ENCODE data around the gene ZNF879. TPM values are rescaled to one million over a fixed set of nuclear protein-coding genes. Genes with fewer than 3 reads are reported as not detected.
A peak's percentile ranks its signal among the peaks of the same experiment; 100 is the strongest.

The ZNF879 gene
- total RNA-seq (2011; cell fraction: chromatin; rRNA removed; ENCODE audit: low replicate concordance), result 2.1 and 2.3 TPM in 2 replicates
- total RNA-seq (2011; cell fraction: nucleolus; rRNA removed), result 1.7 and 3.0 TPM in 2 replicates
- total RNA-seq (2011; cell fraction: nucleoplasm; rRNA removed), result 2.6 and 3.9 TPM in 2 replicates
- total RNA-seq (2014; rRNA removed) (0.27 and 0.65 TPM in 2 replicates), total RNA-seq (2014; rRNA removed; fragmentation: Illumina TruSeq; extraction: Trizol) (0.51 and 0.77 TPM in 2 replicates), total RNA-seq (2015; rRNA removed; fragmentation: Illumina TruSeq; extraction: Trizol) (0.80 and 0.90 TPM in 2 replicates), total RNA-seq (2021) (0.18 and 0.63 TPM in 2 replicates), polyA plus RNA-seq (2011; rRNA removed) (0.33 TPM in 1 of 2 replicates, not detected in the other), polyA plus RNA-seq (2014; fragmentation: Illumina TruSeq; extraction: Trizol) (0.37 and 0.48 TPM in 2 replicates), polyA plus RNA-seq (2014; fragmentation: Nextera tagmentation; extraction: Ambion mirVana) (under 1 TPM; 0.01 to 0.04 TPM), polyA plus RNA-seq (2014; rRNA removed) (0.37 and 0.49 TPM in 2 replicates), polyA minus RNA-seq (2011; rRNA and poly(A)+ RNA removed) (0.24 and 0.91 TPM in 2 replicates), Bru-seq, nascent RNA (percentile 42 among the genes with signal in this experiment), BruChase-seq, experiment 1, labeled RNA remaining after a 2-hour chase (percentile 34 among the genes with signal in this experiment), BruChase-seq, experiment 2, labeled RNA remaining after a 6-hour chase (percentile 25 among the genes with signal in this experiment)
- 0.19 TPM in 1 of 2 replicates, not detected in the other for polyA plus RNA-seq (2011; cell fraction: cytosol; rRNA removed)
- 0.41 and 1.2 TPM in 2 replicates for polyA plus RNA-seq (2011; cell fraction: nucleus; rRNA removed)
- polyA plus RNA-seq (2012), result 0.29 and 0.68 TPM in 2 replicates
- polyA minus RNA-seq (2011; cell fraction: cytosol; rRNA and poly(A)+ RNA removed), result not detected in 2 replicates
- polyA minus RNA-seq (2011; cell fraction: nucleus; rRNA and poly(A)+ RNA removed), result 0.22 and 1.1 TPM in 2 replicates
- long read RNA-seq, experiment 1, partial matches to known transcripts, result 0 of 1 reads
- long read RNA-seq, experiment 1, other reads (novel, unspliced or antisense), result 0 of 1 reads
- long read RNA-seq, experiment 2, partial matches to known transcripts, result 0 of 2 reads
- long read RNA-seq, experiment 2, other reads (novel, unspliced or antisense), result 1 of 2 reads
- long read RNA-seq, experiment 3, result 0 reads

DNA sequence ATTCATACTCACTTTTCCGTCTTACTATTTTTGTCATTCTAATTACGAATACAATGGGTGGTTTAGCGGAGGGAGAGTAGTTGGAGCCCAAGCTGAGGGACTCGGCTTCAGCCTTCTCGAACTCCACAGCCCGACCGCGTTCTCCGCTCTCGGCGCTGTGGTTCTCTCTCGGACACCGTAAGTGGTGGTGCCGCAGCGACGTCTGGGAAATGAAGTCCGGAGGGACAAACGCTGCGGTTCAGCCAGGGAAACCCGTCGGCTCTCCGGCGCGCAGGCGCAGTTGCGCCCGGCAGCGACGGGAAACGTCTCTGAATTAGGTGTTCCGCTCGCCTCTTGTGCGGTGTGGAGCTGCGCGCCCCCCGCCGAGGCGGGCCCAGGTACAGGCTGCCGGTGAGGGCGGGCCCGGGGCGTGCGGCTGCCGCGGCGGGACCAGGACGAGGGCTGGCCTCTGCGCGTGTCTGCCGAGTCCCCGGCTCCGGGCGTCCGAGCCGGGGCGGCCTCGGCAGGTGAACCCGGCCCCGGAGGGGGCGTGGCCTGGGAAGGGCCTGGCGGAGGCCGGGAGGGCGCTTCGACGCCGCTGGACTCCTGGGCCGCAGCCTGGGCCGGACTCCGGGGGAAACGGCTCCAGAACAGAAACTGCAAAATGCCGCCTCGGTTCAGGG lies at the start of gene ZNF879:
Gene ZNF879 (plus strand): TSS at position 277 of the 662 bp plus-strand sequence. CDS start 1,201 bp downstream, outside the sequence.
- peak; percentile 73 to 81 (median 74) for DNase-seq (ENCODE audit: extremely low read depth in 1 of 4, low spot score in 3 of 4)
- ChIA-PET POLR2A (interaction anchor here (0.6 kb wide), 1 partner anchor 42 kb away, joined by 4 read pairs; no protein-coding TSS in a partner anchor), CTCF (ENCODE audit: low intra/inter-chr PET ratio) (no interaction called here)
- Histone ChIP-seq H3K9me3 (replicated peaks; ENCODE audit: control insufficient read depth, insufficient read depth, low read depth, low read length) (no peaks in the 10 kb centered on the region; the same call in 1 of the 2 replicates), H3K79me2 (ENCODE audit: control insufficient read depth, insufficient read depth, low read length) (no peaks in the 10 kb centered on the region), H3K9ac (ENCODE audit: insufficient read depth in 1 of 2, low read depth in 2 of 2, low read length in 2 of 2) (peak within 1 kb of the TSS; percentile 39 to 86; a peak in 3 of 4 replicates), H3K27me3 (ENCODE audit: control insufficient read depth in 2 of 2, insufficient read depth in 2 of 2, low read length in 2 of 2) (no peaks in the 10 kb centered on the region), H4K20me1 (replicated peaks; ENCODE audit: control insufficient read depth, insufficient read depth, low read length) (no peaks in the 10 kb centered on the region), H3K36me3 (ENCODE audit: control insufficient read depth, insufficient read depth, low read length) (no peaks in the 10 kb centered on the region), H2AFZ (ENCODE audit: low read depth, low read length) (peak within 1 kb of the TSS; percentile 81), H3K27ac (ENCODE audit: extremely low read depth, low read depth, low read length) (peak within 1 kb of the TSS; percentile 49; the same call in 2 of the 3 replicates), H3K9me1 (ENCODE audit: control insufficient read depth, insufficient read depth, low read length) (no peaks in the 10 kb centered on the region), H3K4me3 (peak within 1 kb of the TSS; percentile 48), H3K4me2 (ENCODE audit: insufficient read depth, low read length) (peak within 1 kb of the TSS; percentile 53), H3K4me1 (replicated peaks in 1 of 2; ENCODE audit: control insufficient read depth in 2 of 2, insufficient read depth in 2 of 2, low read length in 2 of 2) (peaks cover 0 to 7% of the 10 kb centered on the region in 2 experiments; a peak in 2 of 5 replicates)
- intact Hi-C loops (cut with micrococcal nuclease), result no loop called here
- peak; percentile 98 for ATAC-seq
- in situ Hi-C loops (cut with MboI), result no loop called here
- no TSS peak for BruUV-seq (replicated peaks)
- FAIRE-seq, result peak; percentile 80
- 14% methylated on average over 51 of the region's 72 CpGs for WGBS (ENCODE audit: insufficient coverage, low coverage, missing lambda C conversion rate)
- peak; percentile 67 for TF ChIP-seq CREM (IDR thresholded peaks at IDR 0.05; ENCODE audit: low read depth)
- TF ChIP-seq, protein P1, sequence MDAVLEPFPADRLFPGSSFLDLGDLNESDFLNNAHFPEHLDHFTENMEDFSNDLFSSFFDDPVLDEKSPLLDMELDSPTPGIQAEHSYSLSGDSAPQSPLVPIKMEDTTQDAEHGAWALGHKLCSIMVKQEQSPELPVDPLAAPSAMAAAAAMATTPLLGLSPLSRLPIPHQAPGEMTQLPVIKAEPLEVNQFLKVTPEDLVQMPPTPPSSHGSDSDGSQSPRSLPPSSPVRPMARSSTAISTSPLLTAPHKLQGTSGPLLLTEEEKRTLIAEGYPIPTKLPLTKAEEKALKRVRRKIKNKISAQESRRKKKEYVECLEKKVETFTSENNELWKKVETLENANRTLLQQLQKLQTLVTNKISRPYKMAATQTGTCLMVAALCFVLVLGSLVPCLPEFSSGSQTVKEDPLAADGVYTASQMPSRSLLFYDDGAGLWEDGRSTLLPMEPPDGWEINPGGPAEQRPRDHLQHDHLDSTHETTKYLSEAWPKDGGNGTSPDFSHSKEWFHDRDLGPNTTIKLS (IDR thresholded peaks at IDR 0.05; ENCODE audit: borderline replicate concordance, low read depth), result peak; percentile 57; the same call in 1 of the 2 replicates
- no peak for TF ChIP-seq PHB2 (IDR thresholded peaks at IDR 0.05; ENCODE audit: low read depth)
- no peak for TF ChIP-seq ZNF354B (CRISPR knock-in tag; IDR thresholded peaks at IDR 0.05)
- peak; percentile 64 to 69; a peak in 3 of 4 replicates for TF ChIP-seq SIX5 (IDR thresholded peaks at IDR 0.05; ENCODE audit: borderline replicate concordance in 1 of 2, insufficient read depth in 1 of 2, low read depth in 1 of 2, low read length in 2 of 2)
- TF ChIP-seq NRF1 (conservative IDR thresholded peaks at IDR 0.05 in 1 of 2, IDR thresholded peaks at IDR 0.05 in 1 of 2), result peak; percentile 90 to 92
- TF ChIP-seq MTA3 (IDR thresholded peaks at IDR 0.05; ENCODE audit: borderline replicate concordance), result peak; percentile 97
- TF ChIP-seq PRMT5 (CRISPR knock-in tag; IDR thresholded peaks at IDR 0.05), result no peak
- peak; percentile 71 for TF ChIP-seq POLR2G (IDR thresholded peaks at IDR 0.05; ENCODE audit: low read depth, low read length)
- TF ChIP-seq HNRNPLL (IDR thresholded peaks at IDR 0.05; ENCODE audit: low read depth, low read length, poor library complexity, severe bottlenecking), result peak; percentile 79
- TF ChIP-seq KLF13 (tag; IDR thresholded peaks at IDR 0.05; ENCODE audit: borderline replicate concordance, low read depth), result 0 out of 2 replicates have a peak, but pooled peaks have one; percentile 21
- peak; percentile 19; the same call in 1 of the 2 replicates for TF ChIP-seq PHF8 (IDR thresholded peaks at IDR 0.05; ENCODE audit: borderline replicate concordance, low read length)

Measured in K562 (cell line).